Activated naive CD4-positive, alpha-beta T cell (primary cell): ENCODE data around the gene ANKRD11.

Experiments
- DNase-seq, 4 experiments: peaks; one replicate each; lab custom pipeline; 2025; lab: John Stamatoyannopoulos, UW

Gene ANKRD11

DNA sequence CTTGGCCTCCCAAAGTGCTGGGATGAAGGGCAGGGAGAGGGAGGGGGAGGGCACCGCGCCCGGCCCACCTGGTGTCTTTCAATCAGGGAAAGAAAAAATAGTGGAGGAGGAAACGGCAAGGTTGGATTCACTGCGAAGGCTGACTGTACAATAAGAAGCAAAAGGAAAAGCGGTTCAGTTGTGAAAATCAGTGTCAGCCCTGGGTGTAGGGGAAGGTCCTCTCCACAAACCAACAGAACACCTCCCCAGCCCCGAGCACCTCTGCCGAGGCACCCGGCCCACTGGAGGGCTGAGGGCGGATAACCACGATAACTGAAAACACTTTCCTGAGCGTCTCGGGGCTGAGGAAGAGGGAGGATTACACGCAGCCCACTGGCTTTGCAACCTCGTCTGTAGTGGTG, 16.4 kb upstream of the ANKRD11 start:
- no peak for DNase-seq

DNA sequence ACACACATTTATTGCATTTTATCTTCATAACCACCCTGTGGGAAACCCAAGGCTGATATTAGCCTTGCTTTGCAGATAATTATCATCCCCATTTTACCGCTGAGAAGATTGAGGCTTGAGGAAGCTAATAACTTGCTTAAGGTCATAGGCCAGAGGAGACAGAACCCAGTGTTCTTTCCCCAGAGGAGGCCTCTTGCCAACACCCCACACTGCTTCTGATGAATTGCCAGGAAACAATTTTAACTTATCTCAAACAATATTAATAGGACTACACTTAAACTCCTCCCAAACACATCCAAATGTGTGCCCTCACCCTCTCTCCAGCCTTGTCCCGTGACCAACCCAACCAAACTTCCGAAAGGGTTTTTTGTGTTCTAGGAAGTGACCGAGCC, 15.7 kb upstream of the ANKRD11 start:
- DNase-seq: no peak

DNA sequence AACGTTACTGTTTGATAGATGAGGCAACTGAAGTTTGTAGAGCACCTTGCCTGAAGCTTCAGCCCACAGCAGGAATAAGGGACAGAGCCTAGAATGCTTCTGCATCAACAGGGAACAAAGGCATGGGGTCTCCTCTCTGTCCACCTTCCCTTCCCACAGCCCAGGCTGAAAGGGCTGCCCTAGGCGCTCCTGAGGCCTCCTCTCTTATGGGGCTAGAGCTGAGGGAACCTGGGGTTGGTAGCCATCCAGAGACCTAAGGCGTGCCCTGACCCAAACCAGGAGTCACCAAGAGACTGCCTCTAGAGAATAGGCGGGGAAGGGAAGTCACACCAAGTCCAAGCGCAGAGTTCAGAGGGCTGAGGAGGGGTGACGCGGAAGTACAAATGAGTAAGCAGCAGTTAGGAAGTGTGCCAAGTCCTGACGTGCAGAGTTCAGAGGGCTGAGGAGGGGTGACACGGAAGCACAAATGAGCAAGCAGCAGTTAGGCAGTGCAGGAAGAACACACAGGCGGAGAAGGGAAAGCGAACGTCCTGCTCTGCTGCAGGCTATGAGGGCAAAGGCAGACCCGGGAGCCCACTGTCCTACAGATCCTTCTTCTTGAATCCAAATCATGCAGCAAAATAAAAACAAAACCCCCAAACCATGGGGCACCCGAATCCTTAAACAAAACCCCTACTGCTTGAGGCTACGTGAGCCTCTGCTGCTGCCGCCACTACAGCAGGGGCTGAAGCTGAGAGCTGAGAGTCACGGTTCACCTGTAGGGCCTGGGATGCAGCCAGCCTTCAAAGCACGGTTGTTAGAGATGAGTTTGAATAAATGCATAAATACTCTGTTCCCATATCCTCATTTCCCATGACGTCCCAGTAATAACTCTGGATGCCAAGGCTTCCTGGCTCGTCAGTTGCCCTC, 15.1 kb upstream of the ANKRD11 start:
- peak; percentile 52 to 81 (median 67) for DNase-seq

DNA sequence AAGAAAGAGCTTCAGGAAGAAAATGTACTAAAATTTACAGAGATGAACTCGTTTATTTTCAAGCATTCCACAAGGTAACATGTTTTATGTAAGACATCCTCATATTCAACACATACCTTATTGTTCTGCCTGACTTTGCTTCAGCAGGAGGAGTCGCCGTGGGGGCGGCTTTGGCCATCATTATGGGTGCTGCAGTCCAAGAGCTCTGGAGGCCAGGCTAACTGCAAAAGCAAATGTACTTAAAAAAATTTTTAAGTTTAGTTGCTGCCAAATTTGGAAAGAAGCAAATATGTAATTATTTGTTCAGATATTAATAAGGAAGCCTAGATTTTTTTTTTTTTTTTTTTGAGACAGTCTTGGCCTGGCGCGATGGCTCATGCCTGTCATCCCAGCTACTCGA, 13.7 kb upstream of the ANKRD11 start:
- no peak for DNase-seq

DNA sequence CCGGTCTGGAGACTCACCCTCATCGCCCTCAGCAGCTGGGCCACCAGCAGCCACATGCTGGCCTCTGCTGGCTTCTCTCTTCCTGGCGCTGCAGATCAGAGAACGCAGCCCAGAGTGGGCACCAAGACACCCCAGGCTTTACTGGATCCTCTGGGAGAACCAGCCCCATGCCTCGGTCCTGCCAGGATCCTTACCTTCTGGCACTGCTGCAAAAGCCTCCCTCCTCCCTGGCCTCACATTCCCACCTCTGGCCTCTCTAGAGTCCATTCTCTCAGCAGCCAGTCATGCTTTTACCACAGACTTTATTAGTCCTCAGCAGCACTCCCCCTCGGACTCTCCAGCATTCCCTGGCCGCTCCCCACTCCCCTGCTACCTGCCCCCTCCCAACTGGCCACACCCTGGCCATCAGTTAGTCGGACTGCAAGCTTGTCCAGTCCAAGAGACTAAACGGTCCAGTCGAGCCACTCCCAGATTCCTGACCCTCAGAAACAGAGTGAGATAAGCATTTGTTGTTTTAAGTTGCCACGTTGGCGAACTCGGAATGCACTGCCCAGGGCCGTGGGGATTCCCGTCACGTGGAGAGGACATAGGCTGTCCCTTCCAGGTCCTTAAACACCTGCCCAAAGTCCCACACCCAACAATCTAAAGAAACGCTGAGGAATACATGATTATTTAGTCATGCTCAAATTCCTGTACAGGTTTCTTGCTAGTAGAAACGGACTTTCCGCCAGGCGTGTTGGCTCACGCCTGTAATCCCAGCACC, 11.9 kb upstream of the ANKRD11 start:
- DNase-seq: no peak

DNA sequence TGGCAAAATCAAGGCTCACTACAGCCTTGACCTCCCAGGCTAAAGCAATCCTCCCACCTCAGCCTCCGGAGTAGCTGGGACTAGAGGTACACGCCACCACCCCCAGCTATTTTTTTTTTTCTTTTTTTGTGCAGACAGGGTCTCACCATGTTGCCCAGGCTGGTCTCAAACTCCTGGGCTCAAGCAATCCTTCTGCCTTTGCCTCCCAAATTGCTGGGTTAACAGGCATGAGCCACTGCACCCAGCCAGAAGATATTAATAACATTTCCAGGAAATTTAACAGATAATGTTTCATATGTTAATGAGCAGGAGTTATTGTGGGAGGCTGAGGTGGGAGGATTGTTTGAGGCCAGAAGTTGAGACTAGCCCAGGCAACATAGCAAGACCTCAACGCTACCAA, 9.4 kb upstream of the ANKRD11 start:
- no peak for DNase-seq

DNA sequence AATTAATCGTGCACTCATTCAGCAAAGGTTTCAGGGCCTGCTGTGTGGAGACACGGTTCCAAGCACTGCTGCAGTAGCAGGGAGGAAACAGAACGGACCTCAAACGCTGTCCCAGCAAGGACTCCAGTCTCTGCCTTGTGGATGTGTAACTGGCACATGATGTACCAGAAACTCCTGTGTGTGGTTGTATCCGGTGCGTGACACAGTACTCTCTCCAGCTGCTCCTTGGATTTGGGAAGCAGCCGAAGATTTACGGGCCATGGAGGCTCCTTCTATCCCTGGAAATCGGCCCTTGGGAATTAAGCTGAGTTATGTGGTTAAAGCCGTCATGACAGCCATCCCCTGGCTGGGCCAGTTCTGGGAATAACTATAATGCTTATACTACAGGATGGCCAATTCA, 8.5 kb upstream of the ANKRD11 start:
- no peak for DNase-seq

DNA sequence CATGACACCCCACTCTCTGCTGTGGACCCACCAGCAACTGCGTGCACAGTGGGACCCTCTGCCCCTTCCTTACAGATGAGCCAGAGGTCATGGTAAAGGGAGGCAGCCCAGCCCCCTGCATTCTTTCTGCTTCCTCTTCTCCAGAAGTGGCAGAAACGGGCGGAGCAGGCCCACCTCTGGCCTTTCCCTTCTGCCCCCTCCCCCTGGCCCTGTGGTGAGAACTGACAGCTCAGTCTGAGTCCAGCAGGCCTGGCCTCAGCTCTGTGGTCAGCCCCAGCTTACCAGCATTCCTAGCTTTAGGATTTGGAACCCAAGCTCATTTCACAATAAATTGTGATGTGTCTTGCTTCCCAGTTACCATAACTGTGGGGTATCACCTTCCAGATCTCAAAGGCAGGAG, 4.8 kb upstream of the ANKRD11 start:
- DNase-seq: no peak

DNA sequence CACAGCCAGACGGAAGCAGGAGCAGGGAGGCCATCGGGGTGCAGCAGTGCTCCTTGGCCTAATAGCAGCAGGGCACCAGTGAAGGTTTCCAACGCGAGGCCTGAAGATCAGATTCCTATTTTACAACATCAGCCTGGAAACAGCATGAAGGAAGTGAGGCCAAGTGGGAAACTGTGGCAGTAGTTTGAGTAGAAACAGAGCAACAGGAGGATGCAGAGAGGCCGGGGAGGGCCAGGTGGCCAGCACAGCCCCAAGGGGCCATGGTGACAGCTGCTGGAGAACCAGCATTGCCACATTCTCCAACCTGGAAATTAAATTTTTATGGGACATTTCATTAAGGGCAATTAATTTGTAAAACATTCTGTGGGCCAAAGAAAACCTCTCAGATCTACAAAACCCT, 3.4 kb upstream of the ANKRD11 start:
- DNase-seq: no peak

DNA sequence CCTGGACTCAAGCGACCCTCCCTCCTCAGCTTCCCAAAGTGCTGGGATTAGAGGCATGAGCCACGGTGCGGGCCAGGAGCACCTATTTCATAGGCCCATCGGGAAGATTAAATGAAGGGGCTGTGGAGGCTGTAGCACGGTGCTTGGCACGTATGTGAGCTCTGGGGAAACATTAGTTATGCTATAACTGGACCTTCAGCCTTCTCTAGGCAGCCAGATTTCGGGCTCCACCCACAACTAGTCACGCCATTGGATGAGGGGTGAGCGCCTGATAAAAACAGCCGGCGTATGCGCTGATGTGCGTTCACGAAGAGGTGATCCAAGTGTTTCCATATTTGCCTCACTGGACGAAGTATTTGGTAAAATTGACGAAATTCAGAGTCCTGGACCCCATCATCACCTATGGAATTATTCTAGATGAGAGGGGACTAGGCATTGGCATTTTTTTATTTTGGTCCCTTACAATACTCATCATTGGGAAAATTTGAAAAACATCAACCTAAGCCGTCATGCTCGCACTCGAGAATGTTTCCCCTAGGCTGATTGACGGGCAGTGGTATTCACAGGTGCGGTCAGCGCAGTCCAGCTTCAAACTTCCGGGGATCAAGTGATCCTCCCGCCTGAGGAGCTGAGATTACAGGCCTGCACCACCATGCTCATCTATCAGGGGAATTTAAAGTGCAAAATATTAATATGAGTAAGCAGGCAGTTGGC, 1.8 kb upstream of the ANKRD11 start:
- no peak for DNase-seq

DNA sequence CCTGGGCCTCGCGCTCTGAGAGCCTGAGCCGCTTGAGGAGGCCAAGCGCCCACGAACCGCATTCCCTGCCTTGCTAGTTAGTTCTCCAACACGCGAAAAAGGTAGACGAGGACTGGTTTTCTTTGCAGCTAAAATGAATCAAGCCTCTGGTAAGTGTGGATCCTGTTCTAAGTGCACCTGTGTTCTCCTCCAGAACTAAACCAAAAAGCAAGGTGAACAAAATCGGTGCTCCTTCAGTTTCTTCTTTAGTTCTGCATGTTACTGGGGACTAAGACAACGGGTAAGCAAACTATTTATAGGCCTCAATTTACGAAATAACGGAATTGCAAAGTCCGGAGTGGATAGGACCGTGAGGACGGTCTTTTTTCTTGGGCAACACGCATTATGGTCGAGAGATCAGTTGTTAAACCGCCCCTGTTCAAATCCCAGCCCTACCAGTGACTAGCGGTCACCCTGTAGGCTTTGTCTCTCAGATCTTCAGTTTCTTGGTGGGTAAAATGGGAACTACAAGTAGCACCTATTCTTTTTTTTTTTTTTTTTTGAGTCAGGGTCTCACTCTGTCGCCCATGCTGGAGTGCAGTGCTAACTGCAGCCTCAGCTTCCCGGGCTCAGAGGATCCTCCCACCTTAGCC, 993 bp upstream of the ANKRD11 start:
- no peak for DNase-seq

DNA sequence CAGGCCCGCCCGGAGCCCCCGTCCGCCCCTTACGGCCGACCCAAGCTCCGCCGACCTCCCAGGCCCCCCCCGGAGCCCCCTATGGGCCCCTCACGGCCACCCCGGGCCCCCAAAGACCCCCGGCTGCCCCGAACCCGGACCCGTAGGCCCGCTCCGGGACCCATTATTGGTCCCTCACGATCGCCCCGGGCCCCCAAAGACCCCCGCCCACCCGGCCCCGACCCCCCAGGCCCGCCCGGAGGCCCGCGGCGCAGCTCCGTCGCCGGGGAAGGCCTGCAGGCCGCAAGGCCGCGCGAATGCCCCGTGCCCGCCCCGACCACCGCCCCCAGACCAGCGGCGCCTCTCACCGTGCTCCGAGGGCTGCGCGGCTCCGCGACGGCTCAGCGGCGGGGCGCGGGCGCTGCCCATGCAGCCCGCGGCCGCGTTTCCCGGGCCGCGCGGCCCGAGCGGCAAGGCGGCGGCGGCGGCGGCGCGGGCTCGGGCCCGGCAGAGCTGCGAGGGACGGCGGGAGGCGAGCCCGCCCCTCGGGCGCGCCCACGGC, 393 bp downstream of the ANKRD11 start:
- DNase-seq: no peak

DNA sequence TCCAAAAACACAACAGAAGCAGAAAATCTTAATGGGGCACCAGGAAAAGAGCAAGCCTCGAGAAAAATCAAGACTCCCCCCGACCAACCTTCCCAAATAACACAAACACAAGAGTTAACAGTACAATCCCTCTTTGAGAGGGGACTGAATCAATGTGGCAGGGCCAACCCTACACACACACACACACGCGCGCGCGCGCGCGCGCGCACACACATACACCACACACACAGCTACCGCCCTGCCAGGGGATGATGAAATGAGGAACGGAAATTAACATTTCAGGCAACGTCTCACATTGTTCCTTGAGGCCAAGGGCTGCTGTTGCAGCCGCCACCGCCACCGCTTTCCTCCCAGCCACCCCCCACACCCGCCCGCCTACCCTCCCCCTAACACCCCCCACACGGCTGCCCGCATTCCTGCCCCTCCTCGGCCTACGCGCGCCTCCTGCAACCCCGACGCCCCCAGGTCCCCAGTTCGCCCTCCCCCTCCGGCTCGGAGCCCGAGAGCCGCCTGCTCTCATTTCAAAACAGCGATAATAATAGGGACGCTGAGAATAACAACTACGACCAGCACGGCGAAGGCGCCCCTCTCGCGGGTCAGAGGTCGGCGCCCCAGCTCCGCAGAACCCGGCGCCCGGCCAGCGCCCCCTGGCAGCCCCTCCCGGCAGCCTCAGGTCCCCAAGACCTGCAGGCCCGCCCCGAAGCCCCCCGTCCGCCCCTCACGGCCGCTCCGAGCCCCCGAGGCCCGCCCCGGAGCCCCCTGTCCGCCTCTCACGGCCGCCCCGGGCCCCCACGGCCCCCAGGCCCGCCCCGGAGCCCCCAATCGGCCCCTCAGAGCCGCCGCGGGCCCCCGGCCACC, 1.1 kb downstream of the ANKRD11 start:
- peak; percentile 47 to 76 (median 71) for DNase-seq

DNA sequence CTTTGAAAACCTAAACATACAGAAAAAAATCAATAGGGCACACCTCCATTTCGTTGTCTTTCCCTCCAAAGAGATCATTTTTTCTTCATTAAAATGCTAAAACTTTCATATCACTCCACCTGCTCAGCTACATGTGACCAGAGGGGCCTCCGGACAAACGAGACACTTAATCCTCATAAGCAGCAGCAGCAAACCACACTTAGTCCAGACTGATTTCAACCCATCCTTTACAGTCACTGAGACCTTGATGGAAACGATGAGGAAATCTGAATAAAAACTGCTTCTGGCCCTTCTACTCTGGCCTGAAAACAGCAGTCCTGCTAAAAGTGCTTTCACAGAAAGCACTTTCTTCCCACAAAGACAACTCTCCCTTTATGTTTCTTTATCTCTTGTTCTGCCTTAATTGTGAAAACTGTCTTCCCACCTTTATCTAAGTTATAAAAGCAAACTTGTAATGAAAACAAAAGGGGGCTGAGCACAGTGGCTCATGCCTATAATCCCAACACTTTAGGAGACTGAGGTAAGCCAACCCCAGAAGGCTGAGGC, 4.6 kb downstream of the ANKRD11 start:
- no peak for DNase-seq

DNA sequence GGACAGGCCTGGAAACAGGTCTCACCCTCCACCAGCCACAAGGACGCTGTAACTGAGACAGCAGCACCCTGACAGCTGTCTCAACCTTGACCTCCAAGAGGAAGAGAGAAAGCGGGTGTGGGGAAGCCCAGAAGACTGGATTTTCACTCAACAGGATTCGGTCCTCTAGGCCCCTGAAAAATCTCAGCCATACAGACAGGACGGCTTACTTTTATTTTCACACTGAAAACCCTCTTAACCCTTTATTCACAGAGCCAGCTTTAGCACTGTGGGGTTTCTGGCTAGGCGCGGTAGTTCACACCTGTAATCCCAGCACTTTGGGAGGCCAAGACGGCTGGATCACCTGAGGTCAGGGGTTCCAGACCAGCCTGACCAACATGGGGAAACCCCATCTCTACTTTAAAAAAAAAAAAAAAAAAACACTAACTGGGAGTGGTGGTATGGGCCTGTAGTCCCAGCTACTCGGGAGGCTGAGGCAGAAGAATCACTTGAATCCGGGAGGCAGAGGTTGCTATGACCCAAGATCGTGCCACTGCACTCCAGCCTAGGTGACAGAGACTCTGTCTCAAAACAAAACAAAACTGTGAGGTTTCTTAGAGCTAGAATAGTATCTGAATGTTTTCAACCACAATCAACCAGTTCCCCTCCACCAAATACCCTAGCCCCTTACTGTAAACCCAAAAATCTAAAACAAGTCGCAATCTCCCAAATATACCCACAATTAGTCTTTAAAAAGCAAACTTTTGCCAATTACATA, 5.3 kb downstream of the ANKRD11 start:
- no peak for DNase-seq

DNA sequence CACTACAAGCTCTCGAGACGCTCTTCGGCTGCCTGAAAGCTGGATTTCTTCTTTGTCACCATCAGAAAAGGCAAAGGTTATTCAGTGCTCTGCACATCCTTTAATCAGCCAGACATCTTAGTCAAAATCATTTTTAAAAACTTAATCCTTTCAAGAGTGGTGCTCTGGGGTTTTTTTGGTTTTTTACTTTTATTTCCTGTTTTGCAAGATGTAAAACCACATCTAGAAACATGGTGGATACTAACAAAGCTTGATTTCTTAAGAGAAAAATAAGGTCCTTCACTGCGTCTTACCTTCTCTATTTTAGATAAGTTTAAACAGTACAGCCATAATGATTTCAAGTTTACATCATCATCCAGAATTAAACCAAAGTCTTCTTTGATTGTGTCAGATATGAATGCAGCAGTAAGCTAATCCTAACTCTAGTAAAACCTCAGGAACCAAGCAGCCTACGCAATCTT, 6.3 kb downstream of the ANKRD11 start:
- no peak for DNase-seq

DNA sequence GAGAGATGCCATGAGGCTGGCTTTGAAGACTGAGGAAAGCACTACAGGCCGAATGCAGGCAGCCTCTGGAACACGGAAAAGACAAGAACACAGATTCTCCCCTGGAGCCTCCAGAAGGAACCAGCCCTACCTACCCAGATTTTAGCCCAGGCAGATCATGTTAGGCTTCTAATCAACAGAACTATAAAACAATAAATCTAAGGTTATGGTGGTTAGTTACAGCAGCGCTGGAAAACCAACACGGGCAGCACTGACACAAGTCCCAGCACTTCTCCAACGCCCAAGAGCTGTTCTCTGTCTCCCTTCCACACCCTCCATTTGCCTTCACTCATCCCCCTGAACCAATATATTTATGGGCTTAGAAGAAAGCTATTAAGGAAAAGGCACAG, 7.5 kb downstream of the ANKRD11 start:
- no peak for DNase-seq

DNA sequence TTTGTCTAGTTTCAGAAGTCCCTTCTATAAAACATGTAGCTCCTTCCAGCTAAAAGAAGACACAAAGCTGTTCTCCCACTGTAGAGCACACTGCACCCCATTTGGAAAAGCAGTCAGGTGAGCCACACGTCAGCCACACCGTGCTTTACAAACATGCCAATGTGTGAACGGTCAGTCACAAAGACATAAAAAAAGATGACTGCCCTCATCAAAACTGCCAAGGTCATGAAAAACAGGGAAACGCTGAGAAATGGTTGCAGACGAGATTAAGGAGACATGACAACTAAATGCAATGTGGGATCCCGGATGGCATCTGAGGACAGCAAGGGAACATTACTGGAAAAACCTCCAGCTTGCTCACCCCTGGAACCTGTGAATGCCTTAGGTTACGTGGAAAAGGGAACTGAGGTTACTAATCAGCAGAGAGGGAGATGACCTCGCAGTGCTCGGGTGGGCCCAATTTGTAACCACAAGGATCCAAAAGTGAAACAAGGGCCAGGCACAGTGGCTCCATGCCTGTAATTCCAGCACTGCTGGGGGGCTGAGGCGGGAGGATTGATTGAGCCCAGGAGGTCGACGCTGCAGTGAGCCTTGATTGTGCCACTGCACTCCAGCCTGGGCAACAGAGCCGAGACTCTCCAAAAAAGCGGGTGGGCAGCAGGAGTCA, 8.1 kb downstream of the ANKRD11 start:
- no peak for DNase-seq

DNA sequence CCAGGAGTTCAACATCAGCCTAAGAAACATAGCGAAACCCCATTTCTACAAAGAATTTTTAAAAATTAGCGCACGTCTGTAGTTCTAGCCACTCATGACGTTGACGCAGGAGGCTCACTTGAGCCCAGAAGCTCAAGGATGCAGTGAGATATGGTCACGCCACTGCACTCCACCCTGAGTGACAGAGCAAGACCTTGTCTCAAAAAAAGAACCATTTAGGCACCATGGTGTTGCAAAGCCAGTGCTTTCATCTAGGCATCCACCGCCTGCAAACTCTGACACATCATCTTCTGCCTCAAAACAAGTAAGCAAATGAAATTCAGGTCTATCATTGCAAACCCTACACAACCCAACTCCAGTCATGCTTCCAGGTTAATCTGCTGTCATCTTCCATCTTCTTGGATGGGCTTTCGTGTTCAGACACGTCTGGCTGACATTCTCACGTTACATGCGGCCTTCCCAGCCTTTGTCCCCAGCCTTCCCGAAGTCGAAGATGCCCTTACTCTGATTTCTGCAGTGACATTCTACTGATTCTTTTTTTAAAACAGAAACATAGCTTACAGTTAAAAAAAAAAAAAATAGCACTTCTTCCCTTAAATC, 8.9 kb downstream of the ANKRD11 start:
- no peak for DNase-seq
